ENCODE data around the gene ZNF107. TPM values are rescaled to one million over a fixed set of nuclear protein-coding genes. Genes with fewer than 3 reads are reported as not detected.
A peak's percentile ranks its signal among the peaks of the same experiment; 100 is the strongest.

ZNF107 gene
- total RNA-seq, 4 donors from 2014 or later: 14.4 to 22.8 (median 16.5) TPM

GRCh38 chr7:64625114-64626082 is 40.5 kb upstream of the ZNF107 start:
- H3K27ac ChIP-seq: no peak overlapping the region
- H3K9me3 ChIP-seq: no peaks in the 10 kb centered on the region
- no peaks in the 10 kb centered on the region for H3K36me3 ChIP-seq
- H3K4me1 ChIP-seq: peaks cover 11% of the 10 kb centered on the region
- no peak for DNase-seq (ENCODE audit: low spot score in 2 of 2)
- 23% methylated on average over 12 of the region's 12 CpGs for WGBS
- H3K4me3 ChIP-seq: no peak overlapping the region
- TF ChIP-seq CTCF (IDR thresholded peaks at IDR 0.05): peak; percentile 62
- no peak for TF ChIP-seq EP300 (IDR thresholded peaks at IDR 0.05)
- no peak for TF ChIP-seq POLR2A (IDR thresholded peaks at IDR 0.05)
- no peaks in the 10 kb centered on the region for H3K27me3 ChIP-seq

GRCh38 chr7:64626083-64626469 is 39.9 kb upstream of the ZNF107 start:
- Histone ChIP-seq H3K36me3 (no peaks in the 10 kb centered on the region), H3K27ac (no peak overlapping the region), H3K27me3 (no peaks in the 10 kb centered on the region), H3K9me3 (no peaks in the 10 kb centered on the region), H3K4me1 (peaks cover 11% of the 10 kb centered on the region), H3K4me3 (no peak overlapping the region)
- TF ChIP-seq POLR2AphosphoS5 (IDR thresholded peaks at IDR 0.05): no peak
- no peak for TF ChIP-seq EP300 (IDR thresholded peaks at IDR 0.05)
- no peak for TF ChIP-seq CTCF (IDR thresholded peaks at IDR 0.05)
- no peak for TF ChIP-seq POLR2A (IDR thresholded peaks at IDR 0.05)
- WGBS: 61% methylated on average over 5 of the region's 5 CpGs
- DNase-seq (ENCODE audit: low spot score in 2 of 2): no peak

GRCh38 chr7:64626557-64626956 is 39.4 kb upstream of the ZNF107 start:
- Histone ChIP-seq H3K36me3 (no peaks in the 10 kb centered on the region), H3K27me3 (no peaks in the 10 kb centered on the region), H3K27ac (no peak overlapping the region), H3K4me1 (peaks cover 11% of the 10 kb centered on the region), H3K9me3 (no peaks in the 10 kb centered on the region), H3K4me3 (no peak overlapping the region)
- no peak for TF ChIP-seq POLR2A (IDR thresholded peaks at IDR 0.05)
- no peak for DNase-seq (ENCODE audit: low spot score in 2 of 2)
- WGBS: 63% methylated on average over 2 of the region's 2 CpGs

GRCh38 chr7:64628192-64628591 is 37.7 kb upstream of the ZNF107 start:
- H3K4me3 ChIP-seq: no peak overlapping the region
- DNase-seq (ENCODE audit: low spot score in 2 of 2): no peak
- no peaks in the 10 kb centered on the region for H3K36me3 ChIP-seq
- H3K27ac ChIP-seq: peak overlapping the region; percentile 68
- no peak for TF ChIP-seq CTCF (IDR thresholded peaks at IDR 0.05)
- TF ChIP-seq POLR2A (IDR thresholded peaks at IDR 0.05): no peak
- no peak for TF ChIP-seq POLR2AphosphoS5 (IDR thresholded peaks at IDR 0.05)
- TF ChIP-seq EP300 (IDR thresholded peaks at IDR 0.05): no peak
- H3K9me3 ChIP-seq: no peaks in the 10 kb centered on the region
- H3K27me3 ChIP-seq: no peaks in the 10 kb centered on the region
- peaks cover 11% of the 10 kb centered on the region for H3K4me1 ChIP-seq

- TF ChIP-seq POLR2AphosphoS5 (IDR thresholded peaks at IDR 0.05): peak in 1 of 3 donors; percentile 16
- TF ChIP-seq CTCF (IDR thresholded peaks at IDR 0.05): no peak
Observed at GRCh38 chr7:64628721-64629120, 37.2 kb upstream of the ZNF107 start.

More at GRCh38 chr7:64628721-64629120, 37.2 kb upstream of the ZNF107 start:
- Histone ChIP-seq H3K9me3 (no peaks in the 10 kb centered on the region), H3K27ac (peak overlapping the region; percentile 68), H3K36me3 (no peaks in the 10 kb centered on the region), H3K4me1 (peaks cover 11% of the 10 kb centered on the region), H3K4me3 (no peak overlapping the region), H3K27me3 (no peaks in the 10 kb centered on the region)
- 39% methylated on average over 3 of the region's 3 CpGs for WGBS
- DNase-seq (ENCODE audit: low spot score in 2 of 2): no peak
